ENCODE data around the gene FXYD3.

DNA sequence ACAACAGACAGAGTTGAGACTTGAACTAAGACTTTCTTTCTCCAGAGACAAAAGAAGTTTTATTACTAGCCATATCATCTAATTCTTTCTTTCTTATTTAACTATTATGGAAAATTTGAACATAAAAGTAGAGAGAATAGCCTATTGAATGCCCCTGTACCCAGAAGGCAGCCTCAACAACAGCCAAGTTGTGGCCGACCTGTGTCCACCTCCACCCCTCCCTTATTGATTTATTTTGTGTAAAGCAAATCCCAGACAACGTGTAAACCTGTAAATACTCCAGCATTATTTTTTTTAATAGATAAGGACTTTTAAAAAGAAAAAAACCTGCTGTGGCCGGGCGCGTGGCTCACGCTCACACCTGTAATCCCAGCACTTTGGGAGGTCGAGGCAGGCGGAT is 26.1 kb upstream of the FXYD3 start:
- TF ChIP-seq CTCF (IDR thresholded peaks at IDR 0.05) (no peak), POLR2A (IDR thresholded peaks at IDR 0.05) (no peak)

Data from esophagus squamous epithelium (tissue), 4 donors.